AG09309 (cell line): ENCODE results near the gene ETF1.
"Not testable (repeated sequence)": the region's sequence is repeated elsewhere in the genome, so short reads cannot be mapped to it uniquely, and the experiment has no call there.

Source experiments
- DNase-seq: peaks from one replicate; pipeline ENCODE4 v3.0.0-alpha.2; 2010; ENCODE audit warnings: low read depth
- H3K4me3 ChIP-seq: 2 replicates; pipeline ENCODE4 v1.5.1; 2011; ENCODE audit warnings: mild to moderate bottlenecking, low read depth, low read length, moderate library complexity; ENCODE audit not compliant: control insufficient read depth
- CTCF ChIP-seq: IDR thresholded peaks from 2 replicates; pipeline ENCODE4 v1.5.1; 2011; ENCODE audit warnings: mild to moderate bottlenecking, low read depth, low read length, inconsistent platforms; ENCODE audit not compliant: insufficient read depth, control insufficient read depth; ENCODE audit errors: missing control alignments

ETF1 gene

GRCh38 chr5:138520971-138521370, 22.1 kb downstream of the ETF1 start:
- no peak for DNase-seq
- no peak overlapping the region for H3K4me3 ChIP-seq
- TF ChIP-seq CTCF = no peak

- no peak for TF ChIP-seq CTCF
- no peak overlapping the region for H3K4me3 ChIP-seq
- no peak for DNase-seq
Observed at GRCh38 chr5:138517437-138517836, 25.6 kb downstream of the ETF1 start.

- H3K4me3 ChIP-seq = no peak overlapping the region
Observed at GRCh38 chr5:138515556-138516245, 27.3 kb downstream of the ETF1 start.

GRCh38 chr5:138514021-138514420, 29.0 kb downstream of the ETF1 start:
- no peak for DNase-seq
- no peak overlapping the region for H3K4me3 ChIP-seq
- no peak for TF ChIP-seq CTCF

More at GRCh38 chr5:138515556-138516245, 27.3 kb downstream of the ETF1 start:
- DNase-seq = no peak
- no peak for TF ChIP-seq CTCF

GRCh38 chr5:138508958-138509357, 34.1 kb downstream of the ETF1 start:
- TF ChIP-seq CTCF = no peak
- H3K4me3 ChIP-seq = no peak overlapping the region
- DNase-seq = no peak

GRCh38 chr5:138507485-138507884, 35.6 kb downstream of the ETF1 start:
- peak; percentile 81 for DNase-seq

GRCh38 chr5:138506370-138507306, 36.4 kb downstream of the ETF1 start:
- no peak overlapping the region for H3K4me3 ChIP-seq
- TF ChIP-seq CTCF = no peak
- no peak for DNase-seq

More at GRCh38 chr5:138507485-138507884, 35.6 kb downstream of the ETF1 start:
- not testable (repeated sequence) for H3K4me3 ChIP-seq
